HEK293 (cell line): Measurements from ENCODE around the gene ZBTB47.

Source experiments
- CTCF ChIP-seq: fragments of 450-650 bp; formaldehyde crosslinking; IDR thresholded peaks from 2 replicates; pipeline ENCODE4 v1.5.1; 2016; ENCODE audit warnings: missing biosample characterization, missing genetic modification characterization
- KLF7 ChIP-seq: fragments of 450-650 bp; formaldehyde crosslinking; IDR thresholded peaks from 2 replicates; pipeline ENCODE4 v1.5.1; 2016; ENCODE audit warnings: missing biosample characterization, missing genetic modification characterization, borderline replicate concordance
- PRDM4 ChIP-seq: fragments of 450-650 bp; formaldehyde crosslinking; IDR thresholded peaks from 2 replicates; pipeline ENCODE4 v1.5.1; 2017; ENCODE audit warnings: missing biosample characterization, missing genetic modification characterization
- REST ChIP-seq: fragments of 450-650 bp; formaldehyde crosslinking; IDR thresholded peaks from 2 replicates; pipeline ENCODE4 v1.5.1; 2016; ENCODE audit warnings: missing biosample characterization, missing genetic modification characterization
- YY1 ChIP-seq: fragments of 450-650 bp; formaldehyde crosslinking; IDR thresholded peaks from 2 replicates; pipeline ENCODE4 v1.5.1; 2018; ENCODE audit warnings: missing biosample characterization, missing genetic modification characterization
- ZBTB7A ChIP-seq: fragments of 450-650 bp; formaldehyde crosslinking; IDR thresholded peaks from 2 replicates; pipeline ENCODE4 v1.5.1; 2016; ENCODE audit warnings: low read depth, missing biosample characterization, missing genetic modification characterization
- ZNF202 ChIP-seq: fragments of 450-650 bp; formaldehyde crosslinking; IDR thresholded peaks from 2 replicates; pipeline ENCODE4 v1.5.1; 2016; ENCODE audit warnings: missing biosample characterization, missing genetic modification characterization, borderline replicate concordance
- ZNF214 ChIP-seq: fragments of 450-650 bp; formaldehyde crosslinking; IDR thresholded peaks from 2 replicates; pipeline ENCODE4 v1.5.1; 2017; ENCODE audit warnings: missing biosample characterization, mild to moderate bottlenecking, missing genetic modification characterization, borderline replicate concordance
- ZNF274 ChIP-seq, 2 experiments: fragments of 200-500 bp in 1 of 2; fragments of 450-650 bp in 1 of 2; sonication (Bioruptor generic) in 1 of 2; formaldehyde crosslinking in 1 of 2; IDR thresholded peaks; 2 replicates each; pipeline versions ENCODE4 v1.5.1 to v1.6.1; 2014 to 2016; ENCODE audit warnings: borderline replicate concordance in 1 of 2, inconsistent platforms in 1 of 2, low read length in 1 of 2, missing biosample characterization in 1 of 2, missing genetic modification characterization in 1 of 2
- ZNF324 ChIP-seq: fragments of 450-650 bp; formaldehyde crosslinking; IDR thresholded peaks from 2 replicates; pipeline ENCODE4 v1.5.1; 2016; ENCODE audit warnings: missing biosample characterization, missing genetic modification characterization
- ZNF473 ChIP-seq: fragments of 450-650 bp; formaldehyde crosslinking; IDR thresholded peaks from 2 replicates; pipeline ENCODE4 v1.5.1; 2017; ENCODE audit warnings: missing biosample characterization, missing genetic modification characterization
- ZNF555 ChIP-seq: fragments of 450-650 bp; formaldehyde crosslinking; conservative IDR thresholded peaks from 2 replicates; pipeline ENCODE4 v1.5.1; 2017; ENCODE audit warnings: missing biosample characterization, mild to moderate bottlenecking, missing genetic modification characterization, inconsistent platforms
- ZNF629 ChIP-seq: fragments of 450-650 bp; formaldehyde crosslinking; IDR thresholded peaks from 2 replicates; pipeline ENCODE4 v1.5.1; 2017; ENCODE audit warnings: missing biosample characterization, missing genetic modification characterization

- no peak for TF ChIP-seq PRDM4 (tag by site-specific recombination)
- TF ChIP-seq ZNF274 (IDR thresholded peaks at IDR 0.05; ENCODE audit: low read length) = no peak
- TF ChIP-seq ZNF274 (tag by site-specific recombination; IDR thresholded peaks at IDR 0.05; ENCODE audit: borderline replicate concordance) = no peak
- no peak for TF ChIP-seq CTCF (tag by site-specific recombination)
- no peak for TF ChIP-seq REST (tag by site-specific recombination)
- no peak for TF ChIP-seq ZNF629
- no peak for TF ChIP-seq ZNF555 (tag by site-specific recombination)
- TF ChIP-seq ZBTB7A (tag by site-specific recombination) = no peak
- no peak for TF ChIP-seq KLF7
- TF ChIP-seq YY1 (tag by site-specific recombination) = no peak
- no peak for TF ChIP-seq ZNF214 (tag by site-specific recombination)
- TF ChIP-seq ZNF324 (tag by site-specific recombination) = no peak
- TF ChIP-seq ZNF202 = no peak
- TF ChIP-seq ZNF473 (tag by site-specific recombination) = no peak
These were observed 50.8 kb downstream of the ZBTB47 start for GRCh38 chr3:42704136-42704841.
